HCT116 (cell line): ENCODE results near the gene RMRP. TPM values are rescaled to one million over a fixed set of nuclear protein-coding genes. Genes with fewer than 3 reads are reported as not detected.

Experiments
- ATAC-seq: fragments of 200-7000 bp; cut with Tn5 transposase; 2 replicates; pipeline ENCODE4 v1.9.1; 2020; ENCODE audit warnings: mild to moderate bottlenecking, moderate library complexity
- BruUV-seq: library from RNA; stranded (reverse); fragments of 400-500 nt; replicated peaks from 2 replicates; lab custom pipeline; 2021; lab: Mats Ljungman, UMichigan
- CTCF ChIA-PET: fragments of 300-600 bp; sonication (Branson Sonifier 250); formaldehyde crosslinking; loops from one replicate; lab custom pipeline; 2021; ENCODE audit warnings: antibody characterized with exemption; lab: Charles Lee
- POLR2A ChIA-PET: fragments of 300-600, 350-600 bp; sonication (Branson Sonifier 250); formaldehyde crosslinking; loops from one replicate; lab custom pipeline; 2021; ENCODE audit warnings: antibody characterized with exemption; lab: Charles Lee
- RAD21 ChIA-PET, 2 experiments: fragments of 300-600 bp; sonication (Branson Sonifier 250); formaldehyde crosslinking; loops; one replicate each; lab custom pipeline; 2023; ENCODE audit warnings: low total read pairs in 2 of 2; ENCODE audit not compliant: uncharacterized antibody in 2 of 2, unreplicated experiment in 2 of 2, low non-redundant PET in 1 of 2; lab: Charles Lee
- DNase-seq: peaks from one replicate; pipeline ENCODE4 v3.0.0-alpha.2; 2010; ENCODE audit warnings: low read depth, low spot score
- H2AFZ ChIP-seq: fragments of 200-600 bp; shearing (Covaris generic), sonication (generic); 2 replicates; pipeline ENCODE4 v1.6.1; 2017; ENCODE audit warnings: low read depth, mixed run types, mixed read lengths, antibody characterized with exemption, low read length; ENCODE audit not compliant: poor library complexity, severe bottlenecking
- H3K27ac ChIP-seq: 2 replicates; pipeline ENCODE4 v1.5.1; 2012; ENCODE audit warnings: low read depth, low read length
- H3K27me3 ChIP-seq: fragments of 200-600 bp; sonication (generic); 2 replicates; pipeline ENCODE4 v1.6.1; 2016; ENCODE audit warnings: mixed run types, low read length, mixed read lengths; ENCODE audit not compliant: insufficient read depth
- H3K36me3 ChIP-seq, 2 experiments: fragments of 200-500 bp in 1 of 2; fragments of 200-600 bp in 1 of 2; sonication (Bioruptor generic) in 1 of 2; sonication (generic) in 1 of 2; 2 replicates each; pipeline versions ENCODE4 v1.5.1 to v1.6.1; 2014 to 2016; ENCODE audit warnings: low read length in 2 of 2, inconsistent platforms in 1 of 2, mixed read lengths in 1 of 2, mixed run types in 1 of 2; ENCODE audit not compliant: insufficient read depth in 2 of 2, control insufficient read depth in 1 of 2
- H3K4me1 ChIP-seq, 2 experiments: fragments of 200-600 bp in 1 of 2; sonication (generic) in 1 of 2; 2 replicates each; pipeline versions ENCODE4 v1.5.1 to v1.6.1; 2012 to 2017; ENCODE audit warnings: low read length in 2 of 2, inconsistent platforms in 1 of 2, mild to moderate bottlenecking in 1 of 2, mixed read lengths in 1 of 2, mixed run types in 1 of 2, moderate library complexity in 1 of 2; ENCODE audit not compliant: insufficient read depth in 2 of 2, control insufficient read depth in 1 of 2
- H3K4me2 ChIP-seq: fragments of 200-600 bp; sonication (generic); 2 replicates; pipeline ENCODE4 v1.6.1; 2017; ENCODE audit warnings: mixed run types, low read length, mixed read lengths
- H3K4me3 ChIP-seq, 2 experiments: fragments of 200-600 bp in 1 of 2; sonication (generic) in 1 of 2; replicated peaks in 1 of 2; 2 replicates each; pipeline ENCODE4 v1.5.1; 2011 to 2016; ENCODE audit warnings: low read length in 2 of 2, control low read depth in 1 of 2, low read depth in 1 of 2, mild to moderate bottlenecking in 1 of 2, mixed read lengths in 1 of 2, mixed run types in 1 of 2
- H3K79me2 ChIP-seq: fragments of 200-600 bp; sonication (generic); 2 replicates; pipeline ENCODE4 v1.6.1; 2017; ENCODE audit warnings: mild to moderate bottlenecking, mixed run types, low read length, moderate library complexity, mixed read lengths; ENCODE audit not compliant: insufficient read depth
- H3K9ac ChIP-seq: fragments of 200-600 bp; sonication (generic); 2 replicates; pipeline ENCODE4 v1.6.1; 2016; ENCODE audit warnings: low read length, mixed read lengths
- H3K9me2 ChIP-seq: fragments of 200-600 bp; sonication (generic), shearing (Covaris generic); 2 replicates; pipeline ENCODE4 v1.6.1; 2017; ENCODE audit warnings: mixed run types, mild to moderate bottlenecking, moderate library complexity; ENCODE audit not compliant: insufficient read depth
- H3K9me3 ChIP-seq, 2 experiments: fragments of 200-500 bp in 1 of 2; fragments of 200-600 bp in 1 of 2; sonication (Bioruptor generic) in 1 of 2; sonication (generic) in 1 of 2; 2 replicates each; pipeline ENCODE4 v1.6.1; 2014 to 2017; ENCODE audit warnings: low read length in 2 of 2, mixed read lengths in 2 of 2, inconsistent platforms in 1 of 2, low read depth in 1 of 2, mild to moderate bottlenecking in 1 of 2, mixed run types in 1 of 2, moderate library complexity in 1 of 2; ENCODE audit not compliant: control insufficient read depth in 1 of 2, insufficient read depth in 1 of 2
- H4K20me1 ChIP-seq: fragments of 200-600 bp; sonication (generic), shearing (Covaris generic); 2 replicates; pipeline ENCODE4 v1.6.1; 2017; ENCODE audit warnings: mixed run types, mild to moderate bottlenecking, moderate library complexity; ENCODE audit not compliant: insufficient read depth
- CEBPB ChIP-seq: IDR thresholded peaks from 2 replicates; pipeline ENCODE4 v1.6.1; 2012; ENCODE audit warnings: low read depth
- CTCF ChIP-seq, 3 experiments: fragments of 200-600 bp in 1 of 3; sonication (generic) in 1 of 3; IDR thresholded peaks in 2 of 3; conservative IDR thresholded peaks in 1 of 3; 2 replicates each; pipeline ENCODE4 v1.5.1; 2012 to 2017; ENCODE audit warnings: low read depth in 2 of 3, low read length in 2 of 3, antibody characterized with exemption in 1 of 3, borderline replicate concordance in 1 of 3, control low read depth in 1 of 3, mild to moderate bottlenecking in 1 of 3, mixed read lengths in 1 of 3, mixed run types in 1 of 3, moderate library complexity in 1 of 3; ENCODE audit not compliant: insufficient read depth in 1 of 3
- FOSL1 ChIP-seq: IDR thresholded peaks from 2 replicates; pipeline ENCODE4 v1.6.1; 2012; ENCODE audit warnings: low read depth
- JUND ChIP-seq: IDR thresholded peaks from 2 replicates; pipeline ENCODE4 v1.6.1; 2012
- POLR2A ChIP-seq: IDR thresholded peaks from 2 replicates; pipeline ENCODE4 v1.7.0; 2011; ENCODE audit warnings: borderline replicate concordance; ENCODE audit not compliant: insufficient read depth, insufficient read length; ENCODE audit errors: extremely low read depth
- POLR2AphosphoS5 ChIP-seq: IDR thresholded peaks from 2 replicates; pipeline ENCODE4 v1.6.1; 2011; ENCODE audit warnings: mild to moderate bottlenecking, low read depth, low read length, moderate library complexity
- REST ChIP-seq: IDR thresholded peaks from 2 replicates; pipeline ENCODE4 v1.6.1; 2012; ENCODE audit warnings: low read depth
- SIN3A ChIP-seq: IDR thresholded peaks from 2 replicates; pipeline ENCODE4 v1.6.1; 2012; ENCODE audit warnings: low read depth
- SRF ChIP-seq: IDR thresholded peaks from 2 replicates; pipeline ENCODE4 v1.6.1; 2012; ENCODE audit warnings: low read depth
- ZFX ChIP-seq: fragments of 450-650 bp; IDR thresholded peaks from 2 replicates; pipeline ENCODE4 v1.6.1; 2017
- ZNF274 ChIP-seq: fragments of 200-500 bp; sonication (Bioruptor generic); IDR thresholded peaks from 2 replicates; pipeline ENCODE4 v1.6.1; 2014; ENCODE audit warnings: mild to moderate bottlenecking, low read depth, low read length, inconsistent platforms
- intact Hi-C: fragments of 100-400 bp; cut with micrococcal nuclease; formaldehyde crosslinking; loops from 2 replicates; pipeline ENCODE4 v1.10.0; 2022
- total RNA-seq: library from RNA; stranded (reverse); gene quantifications from one replicate; pipeline ENCODE4 v1.2.1, GENCODE V29; 2021; ENCODE audit not compliant: unreplicated experiment

Gene RMRP
- total RNA-seq, 1 experiment from 2014 or later = 30,969 TPM

GRCh38 chr9:35674025-35674361, 16.2 kb upstream of the RMRP start:
- CTCF ChIA-PET = interaction anchor here (1.2 kb wide), 1 partner anchor 23 kb away, joined by 4 read pairs; no protein-coding TSS in a partner anchor
- peak overlapping the region; percentile 42 for H3K4me2 ChIP-seq
- no peaks in the 10 kb centered on the region for H3K9me2 ChIP-seq
- no peaks in the 10 kb centered on the region for H3K79me2 ChIP-seq
- H3K27ac ChIP-seq = no peak overlapping the region
- no TSS peak for BruUV-seq
- no peak overlapping the region for H3K4me3 ChIP-seq
- no peaks in the 10 kb centered on the region for H3K36me3 ChIP-seq
- H3K27me3 ChIP-seq = no peaks in the 10 kb centered on the region
- no peak for ATAC-seq
- POLR2A ChIA-PET = no interaction called here
- H3K4me1 ChIP-seq = peaks cover 10 to 22% of the 10 kb centered on the region in 2 experiments; a peak in 3 of 4 replicates
- H3K9me3 ChIP-seq = no peaks in the 10 kb centered on the region
- H2AFZ ChIP-seq = no peak overlapping the region
- H3K9ac ChIP-seq = no peak overlapping the region
- intact Hi-C loops = no loop called here
- TF ChIP-seq POLR2AphosphoS5 (no peak), ZFX (no peak), FOSL1 (no peak), ZNF274 (no peak), JUND (no peak)
- RAD21 ChIA-PET = no interaction called here
- DNase-seq = no peak
- H4K20me1 ChIP-seq = no peaks in the 10 kb centered on the region

GRCh38 chr9:35673132-35674024, 15.6 kb upstream of the RMRP start, which contains the start of gene CA9:
CA9 (plus strand) TSS chr9:35673928; CDS start chr9:35673960, 32 bp downstream.
- H3K79me2 ChIP-seq = no peaks in the 10 kb centered on the region
- no peaks in the 10 kb centered on the region for H4K20me1 ChIP-seq
- no peak within 1 kb of the TSS for H2AFZ ChIP-seq
- H3K36me3 ChIP-seq = no peaks in the 10 kb centered on the region
- peaks cover 13 to 29% of the 10 kb centered on the region in 2 experiments; a peak in 3 of 4 replicates for H3K4me1 ChIP-seq
- TF ChIP-seq CTCF (IDR thresholded peaks at IDR 0.05 in 2 of 3, conservative IDR thresholded peaks at IDR 0.05 in 1 of 3; ENCODE audit: borderline replicate concordance in 1 of 3, insufficient read depth in 1 of 3, low read depth in 2 of 3, low read length in 2 of 3) (no peak), REST (no peak), FOSL1 (no peak), CEBPB (no peak), POLR2A (no peak), SRF (no peak), SIN3A (no peak), ZFX (no peak)
- peak; percentile 23 for ATAC-seq
- H3K4me2 ChIP-seq = peak within 1 kb of the TSS; percentile 42
- no peak within 1 kb of the TSS for H3K27ac ChIP-seq
- no peaks in the 10 kb centered on the region for H3K9me2 ChIP-seq
- CTCF ChIA-PET = interaction anchor here (1.2 kb wide), 1 partner anchor 23 kb away, joined by 4 read pairs; no protein-coding TSS in a partner anchor
- BruUV-seq = no TSS peak
- no peak within 1 kb of the TSS for H3K4me3 ChIP-seq
- RAD21 ChIA-PET = no interaction called here
- DNase-seq = no peak
- H3K9ac ChIP-seq = no peak within 1 kb of the TSS
- POLR2A ChIA-PET = no interaction called here
- no peaks in the 10 kb centered on the region for H3K9me3 ChIP-seq
- intact Hi-C loops = no loop called here
- no peaks in the 10 kb centered on the region for H3K27me3 ChIP-seq
